Spleen (tissue), 11 donors: ENCODE measurements around the gene CAPG. TPM values are rescaled to one million over a fixed set of nuclear protein-coding genes. Genes with fewer than 3 reads are reported as not detected.

Source experiments
- DNase-seq: peaks from one replicate; pipeline ENCODE4 v3.0.0-alpha.2; 2020
- H3K27ac ChIP-seq, 8 donors: fragments of 200-600 bp; sonication (generic) in 7 of 8; 1 replicate in 4 of 8; 2 replicates in 4 of 8; pipeline versions ENCODE4 v1.5.0 to v1.8.0; 2016 to 2021; ENCODE audit warnings: inconsistent platforms in 4 of 8, mild to moderate bottlenecking in 4 of 8, moderate library complexity in 1 of 8
- H3K27me3 ChIP-seq, 7 donors: fragments of 200-600 bp; sonication (generic) in 6 of 7; replicated peaks in 1 of 7; 1 replicate in 4 of 7; 2 replicates in 3 of 7; pipeline versions ENCODE4 v1.5.0 to v1.8.0; 2016 to 2021; ENCODE audit warnings: inconsistent platforms in 3 of 7, mild to moderate bottlenecking in 1 of 7
- H3K36me3 ChIP-seq, 6 donors: fragments of 200-600 bp; sonication (generic) in 5 of 6; 1 replicate in 4 of 6; 2 replicates in 2 of 6; pipeline versions ENCODE4 v1.5.0 to v1.8.0; 2016 to 2021; ENCODE audit warnings: inconsistent platforms in 2 of 6
- H3K4me1 ChIP-seq, 6 donors: fragments of 200-600 bp; sonication (generic) in 5 of 6; 1 replicate in 3 of 6; 2 replicates in 3 of 6; pipeline versions ENCODE4 v1.5.0 to v1.8.0; 2016 to 2021; ENCODE audit warnings: inconsistent platforms in 3 of 6
- H3K4me3 ChIP-seq, 8 donors: fragments of 200-600 bp; sonication (generic) in 7 of 8; 1 replicate in 4 of 8; 2 replicates in 4 of 8; pipeline versions ENCODE4 v1.5.0 to v1.8.0; 2016 to 2021; ENCODE audit warnings: inconsistent platforms in 4 of 8, mild to moderate bottlenecking in 4 of 8, moderate library complexity in 2 of 8
- H3K9me3 ChIP-seq, 8 donors: fragments of 200-600 bp; sonication (generic) in 7 of 8; 1 replicate in 4 of 8; 2 replicates in 4 of 8; pipeline versions ENCODE4 v1.5.0 to v1.8.0; 2016 to 2021; ENCODE audit warnings: inconsistent platforms in 4 of 8
- POLR2A ChIP-seq, 3 donors: fragments of 450-650 bp; IDR thresholded peaks; one replicate each; pipeline ENCODE4 v1.5.1; 2017; ENCODE audit warnings: antibody characterized with exemption in 3 of 3, mild to moderate bottlenecking in 1 of 3
- POLR2AphosphoS5 ChIP-seq, 3 donors: sonication (generic); formaldehyde crosslinking; IDR thresholded peaks; one replicate each; pipeline ENCODE4 v1.5.1; 2017; ENCODE audit warnings: antibody characterized with exemption in 3 of 3
- WGBS, 5 donors: extraction: QIAGEN DNeasy Blood & Tissue Kit in 3 of 5; methylation state at CpG; one replicate each; pipeline versions ENCODE4 v1.1.5 to v1.1.7; 2013 to 2018; 5-methylcytosine and 5-hydroxymethylcytosine counted together
- intact Hi-C: fragments of 100-400 bp; cut with DNase I; formaldehyde crosslinking; loops from one replicate; pipeline ENCODE4 v1.15.0; 2023; ENCODE audit warnings: low total_unique reads
- polyA plus RNA-seq, 3 donors: library from polyadenylated mRNA; stranded (reverse); fragments of 200-250 nt; gene quantifications; one replicate each; pipeline ENCODE4 v1.2.1, GENCODE V29; 2013
- total RNA-seq, 7 donors: library from RNA; depleted of rRNA in 3 of 7; stranded (reverse); fragments of >200 nt in 3 of 7; fragmentation: NEBNext Ultra II Directional in 4 of 7; extraction: Animal tissue kit (Norgen Biotek cat#: 25700) in 4 of 7; gene quantifications; one replicate each; pipeline versions ENCODE4 v1.1.0 to v1.2.1, GENCODE V29; 2016 to 2021
- TF ChIP-seq, protein P1 (sequence below), 11 experiments: fragments of 200-600 bp in 7 of 11; fragments of 450-650 bp in 4 of 11; sonication (generic) in 4 of 11; IDR thresholded peaks in 8 of 11; conservative IDR thresholded peaks in 3 of 11; 1 replicate in 7 of 11; 2 replicates in 4 of 11; pipeline versions ENCODE4 v1.4.0 to v1.8.0; 2016 to 2021; ENCODE audit warnings: antibody characterized with exemption in 11 of 11, inconsistent platforms in 4 of 11, mild to moderate bottlenecking in 1 of 11
- donor health status: healthy with polysubstance abuse.
- donor health status: DM: no; HTN: no; CAD: no; lungs with moderate emphysema.
- donor health status: DM: no; HTN: no; CAD: no.
- donor health status: Bipolar disorder and iron deficiency.
- donor health status: healthy.
- donor health status: DM: no; HTN: no; CAD: no.
- donor health status: DM: yes; HTN: yes; CAD: no.

CAPG gene
- total and polyA plus RNA-seq, 10 donors: 31.1 to 196 (median 59.0) TPM

GRCh38 chr2:85410584-85411404, 628 bp upstream of the CAPG start:
- intact Hi-C loops: no loop called here
- Histone ChIP-seq H3K9me3 (no peaks in the 10 kb centered on the region), H3K4me3 (peak overlapping the region in 3 of 8 donors; percentile 29 to 70 (median 32)), H3K27me3 (peaks cover 0 to 19% (median 6%) of the 10 kb centered on the region in 7 donors), H3K4me1 (peaks cover 22 to 90% (median 60%) of the 10 kb centered on the region in 6 donors), H3K36me3 (no peaks in the 10 kb centered on the region), H3K27ac (peak overlapping the region in 7 of 8 donors; percentile 76 to 92 (median 80))
- WGBS, 5 donors: 79 to 96% (median 85%) methylated on average over 13 of the region's 13 CpGs
- TF ChIP-seq POLR2A (IDR thresholded peaks at IDR 0.05): no peak
- TF ChIP-seq, protein P1, sequence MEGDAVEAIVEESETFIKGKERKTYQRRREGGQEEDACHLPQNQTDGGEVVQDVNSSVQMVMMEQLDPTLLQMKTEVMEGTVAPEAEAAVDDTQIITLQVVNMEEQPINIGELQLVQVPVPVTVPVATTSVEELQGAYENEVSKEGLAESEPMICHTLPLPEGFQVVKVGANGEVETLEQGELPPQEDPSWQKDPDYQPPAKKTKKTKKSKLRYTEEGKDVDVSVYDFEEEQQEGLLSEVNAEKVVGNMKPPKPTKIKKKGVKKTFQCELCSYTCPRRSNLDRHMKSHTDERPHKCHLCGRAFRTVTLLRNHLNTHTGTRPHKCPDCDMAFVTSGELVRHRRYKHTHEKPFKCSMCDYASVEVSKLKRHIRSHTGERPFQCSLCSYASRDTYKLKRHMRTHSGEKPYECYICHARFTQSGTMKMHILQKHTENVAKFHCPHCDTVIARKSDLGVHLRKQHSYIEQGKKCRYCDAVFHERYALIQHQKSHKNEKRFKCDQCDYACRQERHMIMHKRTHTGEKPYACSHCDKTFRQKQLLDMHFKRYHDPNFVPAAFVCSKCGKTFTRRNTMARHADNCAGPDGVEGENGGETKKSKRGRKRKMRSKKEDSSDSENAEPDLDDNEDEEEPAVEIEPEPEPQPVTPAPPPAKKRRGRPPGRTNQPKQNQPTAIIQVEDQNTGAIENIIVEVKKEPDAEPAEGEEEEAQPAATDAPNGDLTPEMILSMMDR (IDR thresholded peaks at IDR 0.05 in 8 of 11, conservative IDR thresholded peaks at IDR 0.05 in 3 of 11): no peak
- TF ChIP-seq POLR2AphosphoS5 (IDR thresholded peaks at IDR 0.05): no peak
- no peak for DNase-seq

DNA sequence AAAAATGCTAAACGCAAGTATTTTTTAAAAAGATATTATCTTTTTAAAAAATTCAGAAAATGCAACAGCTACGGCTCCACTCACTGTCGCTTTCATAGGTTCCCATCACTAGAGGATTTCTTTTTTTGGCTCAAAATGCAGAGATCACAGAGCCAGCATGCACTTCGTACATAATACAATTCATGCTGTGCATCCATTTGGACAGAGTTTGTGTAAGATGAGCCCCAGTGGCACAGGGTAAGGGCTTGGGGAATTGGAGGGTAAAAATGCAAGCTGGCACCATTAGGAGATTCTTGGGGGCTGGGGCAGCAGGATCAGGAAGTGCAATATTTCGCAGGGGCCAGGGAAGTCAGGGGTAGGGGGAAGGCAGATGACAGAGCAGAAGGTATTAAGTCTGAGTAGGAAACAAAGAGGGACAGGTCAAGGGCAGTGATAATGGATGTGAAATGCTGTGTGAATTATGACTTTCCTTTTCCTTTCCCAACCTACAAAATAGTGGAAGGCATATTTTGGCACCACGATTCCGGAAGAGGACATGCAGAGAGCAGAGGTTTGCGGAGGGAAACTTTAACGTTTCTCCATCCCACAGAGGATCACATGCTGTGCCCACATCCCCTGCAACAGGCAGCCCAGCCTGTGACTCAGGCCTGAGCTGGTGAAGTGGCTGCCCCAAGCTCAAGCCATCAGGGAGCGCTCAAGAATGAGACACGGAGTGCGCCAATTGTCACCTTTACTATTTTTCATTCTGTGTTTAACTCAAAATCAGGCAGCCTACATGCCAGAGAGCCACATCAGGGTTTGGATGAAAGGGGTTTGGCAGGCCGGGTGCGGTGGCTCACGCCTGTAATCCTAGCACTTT, 4.7 kb downstream of the CAPG start:
- intact Hi-C loops: no loop called here
- peak overlapping the region in 2 of 8 donors; percentile 13 to 57 for H3K4me3 ChIP-seq
- no peaks in the 10 kb centered on the region for H3K27me3 ChIP-seq
- TF ChIP-seq POLR2AphosphoS5 (IDR thresholded peaks at IDR 0.05): peak; percentile 37 to 78 (median 76)
- no peak for TF ChIP-seq POLR2A (IDR thresholded peaks at IDR 0.05)
- 19 to 25% (median 24%) methylated on average over 15 of the region's 15 CpGs for WGBS, 5 donors
- H3K27ac ChIP-seq: peak overlapping the region in 7 of 8 donors; percentile 53 to 87 (median 78)
- H3K9me3 ChIP-seq: peaks cover 0 to 23% (median 15%) of the 10 kb centered on the region in 8 donors
- peaks cover 0 to 15% (median 4%) of the 10 kb centered on the region in 6 donors for H3K36me3 ChIP-seq
- DNase-seq: no peak
- H3K4me1 ChIP-seq: peaks cover 24 to 80% (median 56%) of the 10 kb centered on the region in 6 donors

DNA sequence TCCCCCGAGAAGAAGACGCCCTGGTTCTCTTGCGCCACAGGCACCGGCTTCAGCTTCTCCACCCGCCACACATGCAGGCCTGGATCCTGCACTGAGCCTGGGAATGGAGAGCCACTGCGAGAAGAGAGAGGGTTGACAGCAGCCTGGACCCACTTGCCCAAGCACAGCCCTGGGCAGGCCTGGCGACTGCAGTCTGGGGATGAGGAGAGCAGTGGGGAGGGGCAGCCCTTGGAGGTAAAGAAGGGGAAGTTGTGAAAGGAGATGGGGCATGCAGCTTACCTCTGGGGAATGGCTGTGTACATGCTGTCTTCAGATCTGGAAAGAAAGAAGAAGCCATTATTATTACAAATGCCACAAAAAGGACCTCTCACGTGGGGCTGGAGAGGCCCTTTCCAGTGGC, 8.3 kb downstream of the CAPG start:
- Histone ChIP-seq H3K4me1 (peaks cover 4 to 44% (median 27%) of the 10 kb centered on the region in 6 donors), H3K4me3 (no peak overlapping the region), H3K27ac (peak overlapping the region in 4 of 8 donors; percentile 19 to 45 (median 28)), H3K36me3 (peaks cover 0 to 51% (median 7%) of the 10 kb centered on the region in 6 donors), H3K9me3 (peaks cover 0 to 23% (median 15%) of the 10 kb centered on the region in 8 donors), H3K27me3 (no peaks in the 10 kb centered on the region)
- DNase-seq: peak; percentile 80
- WGBS, 5 donors: 62 to 84% (median 73%) methylated on average over 7 to 8 of the region's 8 CpGs
- intact Hi-C loops: no loop called here
- TF ChIP-seq, protein P1 (IDR thresholded peaks at IDR 0.05 in 8 of 11, conservative IDR thresholded peaks at IDR 0.05 in 3 of 11): no peak
- peak in 1 of 3 donors; percentile 7 for TF ChIP-seq POLR2AphosphoS5 (IDR thresholded peaks at IDR 0.05)

DNA sequence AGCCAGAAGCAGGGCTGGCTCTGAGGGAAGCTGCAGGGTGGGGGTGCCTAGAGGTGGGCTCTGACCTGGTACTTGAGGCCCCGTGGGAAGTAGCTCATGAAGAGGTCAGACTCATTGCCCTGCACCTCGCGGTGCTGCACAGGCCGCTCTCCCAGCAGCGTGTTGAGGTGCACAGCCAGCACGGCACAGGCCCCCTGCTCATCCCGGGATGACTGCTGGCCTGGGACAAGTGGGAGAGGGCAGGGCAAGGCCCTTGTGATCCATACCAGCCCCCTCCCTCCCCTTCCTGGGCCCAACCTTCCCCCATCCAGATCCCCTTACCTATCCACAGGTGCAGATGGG, 8.7 kb downstream of the CAPG start:
- Histone ChIP-seq H3K4me3 (no peak overlapping the region), H3K27me3 (no peaks in the 10 kb centered on the region), H3K27ac (peak overlapping the region in 2 of 8 donors; percentile 29 to 45), H3K9me3 (peaks cover 0 to 23% (median 15%) of the 10 kb centered on the region in 8 donors), H3K36me3 (peaks cover 0 to 55% (median 7%) of the 10 kb centered on the region in 6 donors), H3K4me1 (peaks cover 4 to 40% (median 22%) of the 10 kb centered on the region in 6 donors)
- TF ChIP-seq, protein P1 (IDR thresholded peaks at IDR 0.05 in 8 of 11, conservative IDR thresholded peaks at IDR 0.05 in 3 of 11): no peak
- TF ChIP-seq POLR2AphosphoS5 (IDR thresholded peaks at IDR 0.05): no peak
- no peak for TF ChIP-seq POLR2A (IDR thresholded peaks at IDR 0.05)
- intact Hi-C loops: no loop called here
- WGBS, 5 donors: 80 to 100% (median 93%) methylated on average over 1 to 7 of the region's 7 CpGs
- no peak for DNase-seq
